ENCODE results near the gene CTNNA3. TPM values are rescaled to one million over a fixed set of nuclear protein-coding genes. Genes with fewer than 3 reads are reported as not detected.

Gene CTNNA3
- total RNA-seq, 1 donor from 2014 or later: 3.3 TPM

DNA sequence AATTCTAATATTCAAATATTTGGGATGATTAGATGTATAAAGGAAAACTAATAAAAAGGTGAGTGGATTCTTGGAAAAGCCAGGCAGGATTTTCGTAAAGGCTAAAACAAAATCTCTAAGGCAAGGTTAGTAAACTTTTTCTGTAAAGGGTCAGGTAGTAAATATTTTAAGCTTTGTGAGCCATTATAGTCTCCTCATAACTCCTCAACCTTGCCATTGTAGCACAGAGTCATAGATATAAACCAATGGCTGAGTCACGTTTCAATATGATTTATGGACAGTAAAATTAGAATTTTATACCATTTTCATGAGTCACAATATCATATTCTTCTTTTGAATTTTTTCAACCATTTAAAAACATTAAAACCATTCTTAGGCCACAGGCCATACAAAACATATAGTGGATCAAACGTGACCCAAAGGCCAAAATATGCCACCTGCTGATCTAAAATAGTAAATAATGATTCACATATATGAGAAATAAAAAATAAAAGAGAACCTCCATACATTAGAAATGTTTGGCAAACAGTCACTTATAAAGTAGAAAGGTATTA, 1422.0 kb downstream of the CTNNA3 start:
- Mint-ChIP-seq H3K9me3 (ENCODE audit: unreplicated experiment) (no peaks in the 10 kb centered on the region), H3K4me1 (ENCODE audit: low read depth, unreplicated experiment) (no peaks in the 10 kb centered on the region), H3K36me3 (ENCODE audit: unreplicated experiment) (no peaks in the 10 kb centered on the region), H3K27me3 (ENCODE audit: unreplicated experiment) (peaks cover 2% of the 10 kb centered on the region), H3K4me3 (ENCODE audit: unreplicated experiment) (no peak overlapping the region), H3K27ac (ENCODE audit: unreplicated experiment) (no peak overlapping the region)
- no peak for TF ChIP-seq CTCF (IDR thresholded peaks at IDR 0.05; ENCODE audit: partially characterized antibody, unreplicated experiment)
- DNase-seq: no peak

- Mint-ChIP-seq H3K36me3 (ENCODE audit: unreplicated experiment) (no peaks in the 10 kb centered on the region), H3K27ac (ENCODE audit: unreplicated experiment) (no peak overlapping the region), H3K4me1 (ENCODE audit: low read depth, unreplicated experiment) (no peaks in the 10 kb centered on the region), H3K9me3 (ENCODE audit: unreplicated experiment) (no peaks in the 10 kb centered on the region), H3K27me3 (ENCODE audit: unreplicated experiment) (peaks cover 2% of the 10 kb centered on the region), H3K4me3 (ENCODE audit: unreplicated experiment) (no peak overlapping the region)
- no peak for TF ChIP-seq CTCF (IDR thresholded peaks at IDR 0.05; ENCODE audit: partially characterized antibody, unreplicated experiment)
- DNase-seq: no peak
These were observed 1430.6 kb downstream of the CTNNA3 start for GRCh38 chr10:66265398-66265797.

DNA sequence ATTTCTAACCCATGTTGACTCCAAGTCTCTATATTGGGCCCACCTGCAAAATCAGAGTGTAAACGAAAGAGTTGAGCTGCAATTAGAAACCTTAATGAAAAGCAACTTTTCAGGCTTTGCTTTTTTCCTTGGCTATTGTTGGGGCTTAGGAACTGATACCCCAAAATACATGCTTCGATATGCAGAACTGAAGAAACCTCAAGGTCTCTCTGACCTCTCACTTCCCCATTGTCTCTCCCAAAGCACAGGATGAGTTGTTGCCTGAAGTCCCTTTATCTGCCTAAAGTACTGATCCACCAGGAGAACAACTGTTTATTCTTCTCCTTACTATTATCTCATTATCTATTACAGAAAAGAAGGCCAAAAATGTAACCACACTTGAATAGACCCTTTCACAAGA, 1436.2 kb downstream of the CTNNA3 start:
- no peak for TF ChIP-seq CTCF (IDR thresholded peaks at IDR 0.05; ENCODE audit: partially characterized antibody, unreplicated experiment)
- DNase-seq: no peak
- Mint-ChIP-seq H3K27me3 (ENCODE audit: unreplicated experiment) (peaks cover 2% of the 10 kb centered on the region), H3K36me3 (ENCODE audit: unreplicated experiment) (no peaks in the 10 kb centered on the region), H3K9me3 (ENCODE audit: unreplicated experiment) (no peaks in the 10 kb centered on the region), H3K4me3 (ENCODE audit: unreplicated experiment) (no peak overlapping the region), H3K4me1 (ENCODE audit: low read depth, unreplicated experiment) (no peaks in the 10 kb centered on the region), H3K27ac (ENCODE audit: unreplicated experiment) (no peak overlapping the region)

DNA sequence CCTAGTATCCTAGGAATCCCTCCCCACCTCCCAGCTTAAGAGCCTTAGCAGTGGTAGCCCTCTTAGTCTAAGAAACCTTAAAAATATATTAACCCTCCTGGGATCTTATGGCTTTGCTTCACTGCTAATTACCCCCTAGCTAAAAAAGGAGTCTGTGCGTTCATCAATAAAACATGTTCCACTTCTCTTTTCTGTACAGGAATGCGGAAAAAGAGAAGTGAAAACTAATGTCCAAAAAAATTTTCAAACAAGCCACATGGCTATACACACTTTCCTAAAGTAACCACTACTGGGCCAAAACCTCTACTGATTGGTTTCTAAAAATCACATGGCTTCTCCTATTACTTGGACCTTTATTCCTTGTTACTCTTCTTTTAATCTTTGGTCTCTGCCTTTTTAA, 1437.3 kb downstream of the CTNNA3 start:
- Mint-ChIP-seq H3K36me3 (ENCODE audit: unreplicated experiment) (no peaks in the 10 kb centered on the region), H3K4me3 (ENCODE audit: unreplicated experiment) (no peak overlapping the region), H3K9me3 (ENCODE audit: unreplicated experiment) (no peaks in the 10 kb centered on the region), H3K27ac (ENCODE audit: unreplicated experiment) (no peak overlapping the region), H3K27me3 (ENCODE audit: unreplicated experiment) (peaks cover 2% of the 10 kb centered on the region), H3K4me1 (ENCODE audit: low read depth, unreplicated experiment) (no peaks in the 10 kb centered on the region)
- no peak for DNase-seq
- TF ChIP-seq CTCF (IDR thresholded peaks at IDR 0.05; ENCODE audit: partially characterized antibody, unreplicated experiment): no peak

DNA sequence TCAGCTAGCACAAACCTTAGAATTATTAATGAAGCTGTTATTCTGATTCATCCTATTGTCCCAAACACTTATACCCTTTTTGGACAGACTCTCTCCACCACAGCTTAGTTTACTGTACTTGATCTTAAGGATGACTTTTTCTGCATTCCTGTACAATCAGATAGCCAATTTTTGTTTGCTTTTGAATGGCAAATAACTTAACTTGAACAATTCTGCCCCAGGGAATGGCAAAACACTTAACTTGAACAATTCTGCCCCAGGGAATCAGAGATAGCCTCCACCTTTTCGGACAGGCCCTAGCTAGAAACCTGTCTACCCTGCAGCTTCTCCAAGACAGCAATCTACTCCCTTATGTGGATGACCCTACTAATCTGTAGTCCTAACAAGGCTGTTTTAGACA, 1438.2 kb downstream of the CTNNA3 start:
- Mint-ChIP-seq H3K36me3 (ENCODE audit: unreplicated experiment) (no peaks in the 10 kb centered on the region), H3K27ac (ENCODE audit: unreplicated experiment) (no peak overlapping the region), H3K4me3 (ENCODE audit: unreplicated experiment) (no peak overlapping the region), H3K27me3 (ENCODE audit: unreplicated experiment) (peaks cover 4% of the 10 kb centered on the region), H3K9me3 (ENCODE audit: unreplicated experiment) (no peaks in the 10 kb centered on the region), H3K4me1 (ENCODE audit: low read depth, unreplicated experiment) (no peaks in the 10 kb centered on the region)
- DNase-seq: no peak
- TF ChIP-seq CTCF (IDR thresholded peaks at IDR 0.05; ENCODE audit: partially characterized antibody, unreplicated experiment): no peak
